T-helper 1 cell (primary cell): ENCODE results near the gene GDI1.
A peak's percentile ranks its signal among the peaks of the same experiment; 100 is the strongest.

Experiments used
- DNase-seq, 5 donors: peaks; one replicate each; pipeline ENCODE4 v3.0.0-alpha.2; 2012 to 2020

GDI1 gene

DNA sequence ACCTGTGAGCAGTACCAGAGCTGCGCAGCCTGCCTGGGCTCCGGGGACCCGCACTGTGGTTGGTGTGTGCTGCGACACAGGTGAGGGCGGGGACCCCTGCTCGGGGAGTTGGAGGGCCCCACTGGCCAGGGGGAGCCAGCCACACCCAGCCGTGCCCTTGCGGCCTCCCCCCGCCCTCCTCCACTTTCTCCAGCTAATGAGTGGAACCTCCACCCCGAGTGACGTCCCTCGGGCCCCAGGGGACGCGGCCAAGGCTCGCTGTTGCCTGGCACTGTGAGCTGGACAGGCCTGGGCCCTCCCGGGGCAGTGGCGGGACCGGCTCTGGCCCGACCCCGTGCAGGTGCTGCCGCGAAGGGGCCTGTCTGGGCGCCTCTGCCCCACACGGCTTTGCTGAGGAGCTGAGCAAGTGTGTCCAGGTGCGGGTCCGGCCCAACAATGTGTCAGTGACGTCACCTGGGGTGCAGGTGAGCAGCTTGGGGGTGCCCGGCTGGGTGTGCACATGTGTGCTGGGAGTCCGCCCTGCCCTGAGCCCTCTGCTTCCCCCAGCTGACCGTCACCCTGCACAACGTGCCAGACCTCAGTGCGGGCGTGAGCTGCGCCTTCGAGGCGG is 26.8 kb downstream of the GDI1 start:
- DNase-seq: no peak

DNA sequence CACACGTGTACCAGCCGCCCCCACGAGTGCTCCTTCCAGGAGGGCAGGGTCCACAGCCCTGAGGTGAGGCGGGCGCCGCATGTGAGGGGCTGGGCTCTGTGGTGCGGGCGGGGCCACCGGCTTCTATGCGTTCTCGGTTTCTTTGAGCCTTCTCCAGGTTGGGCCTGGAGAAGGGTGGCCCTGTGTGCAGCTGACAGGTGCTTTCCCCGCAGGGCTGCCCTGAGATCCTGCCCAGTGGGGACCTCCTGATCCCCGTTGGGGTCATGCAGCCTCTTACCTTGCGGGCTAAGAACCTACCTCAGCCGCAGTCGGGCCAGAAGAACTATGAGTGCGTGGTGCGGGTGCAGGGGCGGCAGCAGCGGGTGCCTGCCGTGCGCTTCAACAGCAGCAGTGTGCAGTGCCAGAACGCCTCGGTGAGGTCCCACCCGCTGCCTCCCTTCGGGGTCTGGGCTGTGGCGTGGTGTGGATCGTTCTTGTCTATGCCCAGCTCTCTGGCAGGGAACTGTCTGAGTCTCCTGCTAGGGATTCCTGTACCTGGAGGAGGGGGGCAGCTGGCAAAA is 27.9 kb downstream of the GDI1 start:
- no peak for DNase-seq

DNA sequence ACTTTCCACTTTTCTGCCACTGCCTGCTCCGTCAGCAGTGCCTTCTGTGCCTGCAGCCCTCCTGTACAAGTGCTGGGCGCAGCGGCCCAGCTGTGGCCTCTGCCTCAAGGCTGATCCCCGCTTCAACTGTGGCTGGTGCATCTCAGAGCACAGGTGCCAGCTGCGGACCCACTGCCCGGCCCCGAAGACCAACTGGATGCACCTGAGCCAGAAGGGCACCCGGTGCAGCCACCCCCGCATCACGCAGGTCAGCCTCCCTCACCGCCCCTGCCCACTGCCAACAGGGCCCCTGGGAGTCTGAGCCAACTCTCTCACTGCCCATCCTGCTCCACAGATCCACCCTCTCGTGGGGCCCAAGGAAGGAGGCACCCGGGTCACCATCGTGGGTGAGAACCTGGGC is 28.6 kb downstream of the GDI1 start:
- DNase-seq: no peak

DNA sequence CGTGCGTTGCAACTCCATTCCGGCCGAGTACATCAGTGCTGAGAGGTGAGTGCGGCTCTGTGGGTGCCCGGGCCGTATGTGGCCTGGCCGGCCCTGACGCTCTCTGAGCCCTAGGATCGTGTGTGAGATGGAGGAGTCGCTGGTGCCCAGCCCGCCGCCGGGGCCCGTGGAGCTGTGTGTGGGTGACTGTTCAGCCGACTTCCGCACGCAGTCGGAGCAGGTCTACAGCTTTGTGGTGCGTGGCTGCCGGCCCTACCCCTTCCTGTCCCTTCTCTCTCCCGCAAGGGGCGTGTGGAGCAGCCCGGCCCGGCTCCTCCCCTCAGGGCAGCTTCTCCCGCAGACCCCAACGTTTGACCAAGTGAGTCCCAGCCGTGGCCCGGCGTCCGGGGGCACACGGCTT is 29.1 kb downstream of the GDI1 start:
- no peak for DNase-seq

DNA sequence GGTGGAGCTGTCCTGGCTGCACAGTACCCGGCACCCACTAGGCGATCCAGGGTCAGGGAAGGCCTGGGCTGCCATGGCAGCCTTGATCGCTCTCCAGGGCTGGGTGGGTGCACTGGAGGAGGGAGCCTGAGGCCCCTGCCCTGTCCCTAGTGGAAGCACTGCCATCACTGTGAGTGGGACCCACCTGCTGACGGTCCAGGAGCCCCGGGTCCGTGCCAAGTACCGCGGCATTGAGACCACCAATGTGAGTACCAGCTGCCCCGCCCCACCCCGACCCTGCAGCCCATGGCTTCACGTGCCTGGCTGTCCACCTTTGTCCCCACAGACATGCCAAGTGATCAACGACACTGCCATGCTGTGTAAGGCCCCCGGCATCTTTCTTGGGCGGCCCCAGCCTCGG is 30.0 kb downstream of the GDI1 start:
- DNase-seq: no peak

DNA sequence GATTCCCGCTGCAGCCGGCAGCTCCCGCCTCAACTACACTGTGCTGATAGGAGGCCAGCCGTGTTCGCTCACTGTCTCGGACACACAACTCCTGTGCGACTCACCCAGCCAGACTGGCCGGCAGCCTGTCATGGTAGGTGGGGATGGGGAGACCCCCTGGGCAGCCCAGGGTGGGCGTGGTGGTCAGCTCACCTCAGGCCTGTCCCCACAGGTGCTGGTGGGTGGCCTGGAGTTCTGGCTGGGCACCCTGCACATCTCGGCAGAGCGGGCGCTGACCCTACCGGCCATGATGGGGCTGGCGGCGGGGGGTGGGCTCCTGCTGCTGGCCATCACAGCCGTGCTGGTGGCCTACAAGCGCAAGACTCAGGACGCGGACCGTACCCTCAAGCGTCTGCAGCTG is 30.6 kb downstream of the GDI1 start:
- no peak for DNase-seq

DNA sequence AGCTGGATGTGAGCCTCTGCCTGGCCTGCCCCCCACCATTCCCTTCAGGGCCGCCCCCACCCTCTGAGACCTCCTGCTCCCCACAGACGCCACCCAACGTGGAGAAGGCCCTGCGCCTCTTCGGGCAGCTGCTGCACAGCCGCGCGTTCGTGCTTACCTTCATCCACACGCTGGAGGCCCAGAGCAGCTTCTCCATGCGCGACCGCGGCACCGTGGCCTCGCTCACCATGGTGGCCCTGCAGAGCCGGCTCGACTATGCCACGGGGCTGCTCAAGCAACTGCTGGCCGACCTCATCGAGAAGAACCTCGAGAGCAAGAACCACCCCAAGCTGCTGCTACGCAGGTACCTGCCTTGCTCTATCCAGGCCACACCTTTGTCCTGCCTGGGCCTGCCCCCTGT is 31.3 kb downstream of the GDI1 start:
- no peak for DNase-seq

DNA sequence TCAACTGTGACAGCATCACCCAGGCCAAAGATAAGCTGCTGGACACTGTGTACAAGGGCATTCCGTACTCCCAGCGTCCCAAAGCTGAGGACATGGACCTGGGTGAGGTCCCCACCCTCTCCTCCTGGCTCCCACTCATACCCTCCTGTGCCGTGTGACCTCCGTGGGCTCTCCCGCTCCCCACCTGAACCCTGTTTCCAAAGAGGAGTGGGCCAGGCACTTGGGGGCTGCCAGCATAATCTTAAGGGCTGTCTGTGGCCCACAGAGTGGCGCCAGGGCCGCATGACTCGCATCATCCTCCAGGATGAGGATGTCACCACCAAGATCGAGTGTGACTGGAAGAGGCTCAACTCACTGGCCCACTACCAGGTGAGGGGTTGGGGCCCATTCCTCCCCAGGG is 32.2 kb downstream of the GDI1 start:
- DNase-seq: no peak

DNA sequence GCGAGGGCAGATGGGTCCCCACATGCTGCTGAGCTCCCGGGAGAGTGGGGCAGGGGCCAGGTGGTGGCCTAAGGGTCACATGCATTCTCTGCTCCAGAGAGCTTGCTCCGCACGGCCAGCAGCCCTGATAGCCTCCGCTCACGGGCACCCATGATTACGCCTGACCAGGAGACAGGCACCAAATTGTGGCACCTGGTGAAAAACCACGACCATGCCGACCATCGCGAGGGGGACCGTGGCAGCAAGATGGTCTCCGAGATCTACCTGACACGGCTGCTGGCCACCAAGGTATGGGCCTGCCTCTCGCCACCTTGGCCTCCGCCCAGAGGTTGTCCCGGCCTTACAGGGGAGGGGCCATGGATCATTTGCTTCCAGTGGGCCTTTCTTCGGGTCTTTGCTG is 32.9 kb downstream of the GDI1 start:
- DNase-seq: no peak

DNA sequence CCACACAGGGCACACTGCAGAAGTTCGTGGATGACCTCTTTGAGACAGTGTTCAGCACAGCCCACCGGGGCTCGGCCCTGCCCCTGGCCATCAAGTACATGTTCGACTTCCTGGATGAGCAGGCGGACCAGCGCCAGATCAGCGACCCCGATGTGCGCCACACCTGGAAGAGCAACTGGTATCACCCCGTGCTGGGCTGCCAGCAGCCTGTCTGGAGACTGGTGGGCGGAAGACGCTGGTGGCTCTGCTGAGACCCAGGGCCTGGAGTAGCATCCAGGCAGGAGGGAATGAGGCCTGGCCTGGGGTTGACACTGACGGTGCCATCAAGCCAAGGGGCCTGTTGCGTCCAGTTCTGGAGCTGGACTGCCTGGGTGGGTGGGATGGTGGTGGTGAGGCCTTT is 33.5 kb downstream of the GDI1 start:
- DNase-seq: no peak

DNA sequence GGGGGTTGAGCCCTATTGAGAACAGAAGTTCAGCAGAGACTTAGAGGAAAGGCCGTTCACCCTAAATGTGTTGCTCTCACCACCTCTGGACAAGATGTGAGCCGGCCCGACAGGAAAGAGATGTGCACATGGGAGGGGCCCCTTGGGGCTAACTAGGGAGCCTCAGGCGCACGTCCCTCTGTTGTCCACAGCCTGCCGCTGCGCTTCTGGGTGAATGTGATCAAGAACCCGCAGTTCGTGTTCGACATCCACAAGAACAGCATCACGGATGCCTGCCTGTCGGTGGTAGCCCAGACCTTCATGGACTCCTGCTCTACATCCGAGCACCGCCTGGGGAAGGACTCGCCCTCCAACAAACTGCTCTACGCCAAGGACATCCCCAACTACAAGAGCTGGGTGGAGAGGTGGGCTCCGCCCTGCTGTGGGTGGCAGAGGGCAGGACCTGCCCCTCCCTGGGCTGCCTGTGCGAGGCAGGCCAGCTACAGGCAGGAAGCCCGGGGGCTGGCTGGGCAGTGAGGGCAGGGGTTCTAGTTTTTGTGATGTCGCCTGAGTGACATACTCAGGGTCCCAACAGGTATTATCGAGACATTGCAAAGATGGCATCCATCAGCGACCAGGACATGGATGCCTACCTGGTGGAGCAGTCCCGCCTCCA is 34.1 kb downstream of the GDI1 start:
- DNase-seq: no peak

DNA sequence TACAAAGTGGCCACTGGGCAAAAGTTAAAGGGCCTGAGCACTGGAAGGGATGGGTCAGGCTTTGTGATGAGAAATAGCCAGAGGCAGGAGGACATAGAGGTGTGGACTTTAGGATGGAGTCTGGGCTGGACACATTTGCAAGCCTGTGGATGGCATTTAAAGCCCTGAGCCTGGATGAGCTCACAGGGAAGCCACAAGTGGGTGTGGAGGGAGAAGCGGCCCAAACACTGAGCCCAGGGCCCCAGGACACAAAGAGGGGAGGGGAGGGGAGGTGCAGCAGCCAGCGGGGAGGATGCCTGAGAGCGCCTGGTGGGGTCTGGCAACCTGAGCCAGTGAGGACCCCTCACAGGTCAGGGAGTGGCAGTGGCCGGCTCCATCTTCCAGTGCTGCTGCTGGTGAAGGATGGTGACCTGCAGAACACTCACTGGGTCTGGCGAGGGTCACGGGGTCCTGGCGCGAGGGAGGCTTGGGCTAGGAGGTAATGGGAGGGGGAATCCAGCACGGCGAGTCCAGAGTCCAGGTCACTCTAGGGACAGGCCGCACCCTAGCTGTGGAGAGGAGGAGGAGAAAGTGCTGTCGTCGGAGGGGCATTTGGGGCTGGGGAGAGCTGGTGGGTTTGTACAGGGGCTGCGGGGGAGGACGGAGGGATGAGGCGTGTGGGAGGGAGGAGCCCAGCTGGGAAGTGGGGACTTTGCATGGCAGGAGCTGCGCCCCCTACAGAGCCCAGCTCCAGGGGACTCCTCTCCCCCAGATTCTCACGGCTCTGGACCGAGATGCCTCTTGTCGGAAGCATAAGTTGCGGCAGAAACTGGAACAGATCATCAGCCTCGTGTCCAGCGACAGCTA is 35.1 kb downstream of the GDI1 start:
- DNase-seq: no peak

DNA sequence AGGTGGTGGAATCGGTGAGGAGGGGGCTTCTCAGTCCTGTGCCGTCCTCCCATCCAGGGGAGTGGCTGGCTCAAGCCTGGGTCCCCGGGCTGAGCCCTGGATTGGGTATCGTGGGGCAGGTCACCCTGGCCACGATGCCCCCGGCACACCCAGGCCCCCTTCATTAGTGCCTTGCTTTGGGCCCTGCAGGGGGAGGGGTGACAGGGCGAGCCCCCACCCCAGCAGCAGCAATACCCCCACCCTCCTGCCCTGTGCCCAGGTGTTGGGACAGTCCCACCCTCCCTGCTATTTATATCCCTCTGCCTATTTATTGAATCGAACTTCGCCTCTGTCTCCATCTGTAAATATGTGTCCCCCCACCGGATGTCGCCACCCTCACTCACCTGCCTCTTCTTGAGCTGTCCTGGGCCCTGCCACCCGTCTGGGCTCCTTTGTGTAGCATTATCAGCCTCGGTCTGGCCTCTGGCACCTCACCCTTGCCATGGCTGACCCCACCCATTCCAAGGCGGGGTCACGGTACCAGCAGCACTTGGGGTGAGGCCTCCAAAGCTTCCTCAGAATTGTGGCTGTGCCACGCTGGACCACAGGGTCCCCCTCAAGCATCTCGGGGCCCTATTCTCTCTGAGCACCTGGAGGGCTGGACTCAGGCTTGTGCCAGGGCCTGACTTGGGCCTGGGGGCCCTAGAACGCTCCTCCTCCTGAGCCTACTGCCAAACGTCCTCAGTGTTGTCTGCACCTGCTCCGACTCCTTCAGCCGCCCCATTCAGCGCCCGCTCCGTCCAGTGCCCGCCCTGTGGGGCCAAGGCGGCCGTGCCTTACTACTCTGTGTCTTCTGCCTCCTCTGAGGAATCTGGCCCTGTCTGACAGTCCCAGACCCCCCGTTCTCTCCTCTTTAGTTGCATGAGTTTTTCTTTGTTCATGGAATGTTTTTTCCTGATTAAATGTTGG is 36.0 kb downstream of the GDI1 start:
- DNase-seq: no peak

DNA sequence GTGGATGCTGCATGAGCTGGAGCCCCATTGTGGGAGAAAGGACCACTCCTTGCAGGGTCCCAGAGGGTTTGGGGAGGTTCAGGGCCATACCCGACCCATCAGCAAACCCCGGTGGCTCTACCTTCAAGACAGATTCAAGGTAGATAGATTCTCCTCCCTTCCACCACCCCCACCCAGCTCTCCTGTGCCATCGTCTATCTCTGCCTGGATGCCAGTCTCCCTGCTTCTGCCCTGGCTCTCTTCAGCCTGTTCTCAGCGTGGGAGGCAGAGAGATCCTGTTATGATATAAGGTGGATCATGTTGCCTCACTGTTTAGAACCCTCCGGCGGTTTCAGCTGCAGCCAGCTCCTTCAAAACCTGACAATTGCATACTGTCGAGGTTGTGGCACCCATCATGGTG is 36.7 kb downstream of the GDI1 start:
- no peak for DNase-seq

DNA sequence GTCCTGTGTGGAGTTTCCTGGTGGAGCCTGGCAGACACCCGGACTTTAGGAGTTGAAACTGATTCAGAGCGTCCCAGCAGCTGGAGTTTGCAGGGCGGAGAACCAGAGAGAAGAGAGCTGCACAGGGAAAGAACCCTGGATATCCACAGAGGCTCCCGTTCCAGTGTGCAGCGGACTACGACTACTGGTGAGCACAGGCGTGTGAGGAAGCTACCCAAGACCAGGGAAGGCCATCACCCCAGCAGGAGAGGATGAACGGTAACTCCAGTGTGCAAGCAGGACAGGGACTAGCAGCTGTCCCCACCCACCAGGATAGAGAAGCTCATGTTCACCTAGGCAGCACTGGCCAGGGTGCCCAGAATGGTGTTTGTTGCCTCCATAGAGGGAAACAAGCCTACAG is 39.9 kb downstream of the GDI1 start:
- DNase-seq: no peak

DNA sequence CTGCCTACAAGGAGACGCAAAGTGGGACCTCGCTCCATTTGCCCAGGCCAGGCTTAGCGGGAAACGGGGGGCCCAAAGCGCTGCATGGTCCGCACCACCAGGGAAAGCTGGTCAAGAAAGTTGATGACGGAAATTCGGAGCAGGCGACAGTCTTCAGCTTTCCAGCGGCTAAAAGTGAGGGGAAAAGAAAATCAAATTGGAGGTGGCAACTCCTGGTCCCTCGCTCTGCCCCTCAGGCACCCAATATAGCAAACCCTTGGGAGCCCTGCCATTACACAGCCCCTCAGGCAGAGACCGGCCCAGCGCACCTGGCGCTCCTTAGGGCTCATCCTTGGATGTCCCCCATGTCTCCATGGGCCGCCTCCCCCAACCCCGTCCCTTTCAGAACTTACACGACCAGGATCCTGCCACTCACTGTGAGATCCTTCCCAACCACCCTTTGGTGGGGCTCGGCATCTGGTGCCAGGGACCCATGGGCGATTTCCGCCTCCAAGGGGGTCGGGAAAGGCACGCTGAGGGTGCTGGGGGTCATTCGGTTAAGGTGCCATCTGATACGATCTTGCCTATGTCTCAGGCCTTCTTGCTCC is 41.0 kb downstream of the GDI1 start:
- DNase-seq: no peak

DNA sequence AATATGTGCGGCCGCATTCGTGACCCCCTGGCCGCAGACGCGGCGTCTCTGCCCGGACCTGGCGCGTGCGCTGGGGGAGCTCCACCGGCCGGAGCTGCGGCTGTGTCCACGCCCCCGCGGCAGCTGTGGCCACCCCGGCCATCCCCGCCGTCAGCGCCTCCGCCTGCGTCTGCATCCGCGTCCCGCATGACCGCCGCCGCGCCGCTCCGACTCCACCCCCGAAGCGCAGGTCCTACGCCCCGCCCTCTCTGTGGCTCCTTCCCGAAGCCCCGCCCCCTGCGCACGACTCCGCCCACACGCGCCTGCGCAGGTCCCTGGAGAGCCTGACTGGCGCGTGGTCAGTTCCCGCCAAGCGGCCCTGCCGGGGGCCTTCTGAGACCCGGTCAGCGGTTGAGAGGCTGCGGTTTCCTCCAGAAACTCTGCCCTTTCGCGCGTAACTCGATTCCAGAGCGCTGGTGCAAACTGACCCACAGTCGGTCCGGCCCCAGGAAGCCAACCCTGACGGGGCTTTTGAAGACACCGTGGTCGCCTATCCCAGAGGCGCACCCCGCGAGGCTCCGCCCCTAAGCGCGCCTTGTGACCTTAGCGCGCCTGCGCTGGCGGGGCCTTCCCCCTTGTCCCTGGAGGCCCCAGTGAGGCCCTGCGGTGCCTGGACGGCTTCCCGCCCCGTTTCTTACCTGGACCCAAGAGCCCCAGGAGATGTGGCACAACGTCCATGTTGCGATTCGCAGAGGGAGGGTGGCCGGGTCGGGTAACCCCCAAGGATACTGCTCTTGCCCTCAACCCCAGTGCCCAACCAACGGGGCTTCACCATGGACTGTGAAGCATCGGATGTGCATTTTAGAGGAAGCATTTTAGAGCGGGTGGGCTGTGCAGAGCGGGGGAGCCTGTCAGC is 42.0 kb downstream of the GDI1 start, which contains the start of gene LAGE3:
TSS of gene LAGE3 (minus strand) at position 554 of the 895 bp plus-strand sequence. CDS start at position 188, 366 bp downstream.
- peak; percentile 82 to 92 (median 89) for DNase-seq

DNA sequence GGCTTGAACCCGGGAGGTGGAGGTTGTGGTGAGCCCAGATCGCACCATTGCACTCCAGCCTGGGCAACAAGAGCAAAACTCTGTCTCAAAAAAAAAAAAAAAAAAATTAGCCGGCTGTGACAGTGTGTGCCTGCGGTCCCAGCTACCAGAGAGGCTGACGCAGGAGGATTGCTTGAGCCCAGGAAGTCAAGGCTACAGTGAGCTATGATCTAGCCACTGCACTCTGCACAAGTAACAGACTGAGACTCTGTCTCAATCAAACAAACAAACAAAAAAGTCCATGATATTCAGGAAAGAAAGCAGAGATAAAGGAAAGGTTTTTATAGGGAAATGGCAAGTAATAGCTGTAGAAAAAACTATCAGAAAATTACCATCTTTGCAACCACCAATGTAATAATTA is 44.2 kb downstream of the GDI1 start:
- no peak for DNase-seq

DNA sequence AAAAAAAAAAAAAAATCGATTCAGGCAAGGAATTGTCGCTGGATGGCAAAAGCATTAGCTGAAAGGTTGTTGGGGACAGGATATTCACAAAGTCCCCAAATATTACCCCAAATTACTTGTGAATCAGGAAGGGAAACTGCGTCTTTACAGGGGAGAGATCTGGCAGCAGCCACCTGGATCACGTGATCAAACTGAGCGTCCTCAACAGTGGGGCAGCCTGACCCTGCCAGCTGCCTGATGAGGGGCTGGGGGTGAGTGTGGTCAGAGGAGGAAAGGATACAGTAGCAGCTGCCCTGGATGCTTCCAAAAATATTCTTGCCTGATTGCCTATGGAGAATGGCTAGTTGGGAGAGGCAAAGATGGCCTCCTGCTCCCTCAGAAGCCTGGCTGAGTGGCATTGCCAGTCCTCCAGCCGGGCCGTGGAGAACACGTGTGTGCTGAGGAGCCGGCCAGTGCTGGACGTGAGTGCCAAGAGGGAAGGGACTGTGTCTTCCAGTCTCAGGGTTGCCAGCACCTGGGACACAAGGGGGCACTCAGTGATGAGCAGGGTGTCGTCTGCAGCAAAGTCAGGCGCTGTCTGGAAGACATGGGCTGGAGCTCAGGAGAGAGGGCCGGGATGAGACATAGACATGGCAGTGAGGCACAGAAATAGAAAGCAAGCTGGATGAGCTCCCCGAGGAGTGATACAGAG is 45.1 kb downstream of the GDI1 start:
- no peak for DNase-seq

DNA sequence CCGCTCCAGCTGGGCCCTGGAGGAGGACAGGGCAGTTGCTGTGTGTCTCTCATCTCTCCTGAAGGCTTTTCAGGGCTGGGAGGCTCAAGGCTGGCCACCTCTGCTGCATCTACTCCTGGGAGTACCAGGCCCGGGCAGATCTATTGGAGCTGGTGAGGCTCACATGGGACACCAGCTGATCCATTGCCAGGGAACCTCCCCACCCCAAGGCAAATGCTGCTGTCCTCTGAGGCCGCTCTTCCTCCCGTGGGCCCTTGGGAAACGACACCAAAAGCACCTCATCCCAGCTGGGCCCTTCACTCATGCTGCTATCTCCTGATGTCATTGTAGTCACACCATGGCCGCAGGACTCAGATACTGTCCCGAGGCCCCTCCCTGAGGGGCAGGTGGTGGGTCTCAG is 45.8 kb downstream of the GDI1 start:
- no peak for DNase-seq
